Panc1 (cell line): Measurements from ENCODE around the gene CCND1.

Source experiments
- CTCF ChIP-seq: fragments of 450-650 bp; IDR thresholded peaks from 2 replicates; pipeline ENCODE4 v1.5.1; 2017; ENCODE audit warnings: mild to moderate bottlenecking
- POLR2AphosphoS5 ChIP-seq: IDR thresholded peaks from 2 replicates; pipeline ENCODE4 v1.6.1; 2012; ENCODE audit warnings: mild to moderate bottlenecking, low read depth, low read length, moderate library complexity
- SIN3A ChIP-seq: IDR thresholded peaks from 2 replicates; pipeline ENCODE4 v1.6.1; 2012; ENCODE audit warnings: low read depth, mild to moderate bottlenecking, low read length, moderate library complexity, borderline replicate concordance; ENCODE audit not compliant: insufficient read depth
- TCF7L2 ChIP-seq: IDR thresholded peaks from 2 replicates; pipeline ENCODE4 v1.6.1; 2011; ENCODE audit warnings: mild to moderate bottlenecking, low read depth, low read length, inconsistent platforms

- TF ChIP-seq CTCF = no peak
- no peak for TF ChIP-seq SIN3A
- no peak for TF ChIP-seq POLR2AphosphoS5
- TF ChIP-seq TCF7L2 = no peak
Observed at GRCh38 chr11:69665669-69666068, 24.7 kb downstream of the CCND1 start.
